GM12891 (cell line): ENCODE data around the gene ASTN2.
A peak's percentile ranks its signal among the peaks of the same experiment; 100 is the strongest.

Experiments
- DNase-seq: peaks from one replicate; pipeline ENCODE4 v3.0.0; 2011; ENCODE audit warnings: low spot score; ENCODE audit not compliant: insufficient read length
- FAIRE-seq: peaks from 2 replicates; lab custom pipeline; 2011; peaks lifted over from hg19 to GRCh38; lab: Jason Lieb, UNC
- PAX5 ChIP-seq: IDR thresholded peaks from 2 replicates; pipeline ENCODE4 v1.6.1; 2011; ENCODE audit warnings: low read length, moderate library complexity, mild to moderate bottlenecking; ENCODE audit not compliant: insufficient read depth, severe bottlenecking
- POLR2A ChIP-seq: IDR thresholded peaks from 2 replicates; pipeline ENCODE4 v1.6.1; 2011; ENCODE audit warnings: low read depth, low read length, control low read depth
- POLR2AphosphoS5 ChIP-seq: IDR thresholded peaks from 2 replicates; pipeline ENCODE4 v1.6.1; 2011; ENCODE audit warnings: low read depth, low read length, control low read depth
- POU2F2 ChIP-seq: IDR thresholded peaks from 2 replicates; pipeline ENCODE4 v1.6.1; 2011; ENCODE audit warnings: low read depth, mild to moderate bottlenecking, control low read depth, low read length, moderate library complexity
- SPI1 ChIP-seq: IDR thresholded peaks from 2 replicates; pipeline ENCODE4 v1.6.1; 2011; ENCODE audit warnings: low read depth, low read length, control low read depth
- TAF1 ChIP-seq: IDR thresholded peaks from 2 replicates; pipeline ENCODE4 v1.6.1; 2011; ENCODE audit warnings: low read depth, low read length, control low read depth

ASTN2 gene

GRCh38 chr9:116391306-116391900, 1023.5 kb downstream of the ASTN2 start:
- FAIRE-seq (no peak), DNase-seq (no peak)
- TF ChIP-seq POLR2A (no peak), SPI1 (no peak), TAF1 (no peak), POLR2AphosphoS5 (no peak), PAX5 (no peak), POU2F2 (no peak)

DNA sequence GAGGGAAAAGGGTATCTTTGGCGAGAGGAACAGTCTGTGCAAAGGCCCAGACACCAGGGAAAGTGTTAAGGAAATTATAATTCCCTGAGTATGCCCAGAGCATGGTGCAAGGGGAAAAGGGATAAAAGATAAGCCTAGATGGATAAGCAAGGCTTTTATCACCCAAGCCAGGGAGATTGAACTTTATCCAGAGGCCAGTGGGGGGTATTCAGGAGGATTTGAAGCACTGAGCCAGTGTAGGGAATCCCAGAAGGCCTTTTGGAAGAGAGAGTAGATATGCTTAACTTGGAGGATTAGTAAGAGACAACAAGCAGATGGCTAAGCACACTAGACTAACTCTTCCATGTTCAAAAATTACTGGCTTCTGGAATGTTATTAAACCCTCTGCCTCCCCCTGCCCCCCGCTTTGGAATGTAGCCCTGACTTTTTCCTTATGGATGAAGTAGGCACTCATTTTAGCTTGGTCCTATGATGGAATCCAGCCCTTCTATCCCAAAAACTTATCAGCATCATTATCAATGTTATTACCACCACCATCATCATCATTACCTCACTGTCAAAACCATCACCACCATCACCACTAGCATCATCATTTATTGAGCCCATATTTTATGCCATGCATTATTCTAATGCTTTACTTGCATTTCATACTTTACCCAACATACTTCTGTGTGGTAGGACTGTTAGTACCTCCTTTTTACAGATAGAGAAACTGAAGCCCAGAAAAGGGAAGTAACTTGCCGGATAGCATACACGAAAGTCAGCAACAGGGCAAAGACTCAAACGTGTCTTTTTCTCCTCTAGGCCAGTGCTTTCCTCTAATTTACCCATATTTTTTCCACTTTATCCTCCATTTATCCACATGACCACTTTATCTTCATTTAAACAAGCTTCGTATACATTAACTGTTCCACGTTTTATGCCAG, 1024.3 kb downstream of the ASTN2 start:
- no peak for TF ChIP-seq SPI1
- no peak for DNase-seq
- no peak for FAIRE-seq

GRCh38 chr9:116389541-116390302, 1025.1 kb downstream of the ASTN2 start:
- DNase-seq (no peak), FAIRE-seq (no peak)
- no peak for TF ChIP-seq POLR2A
- no peak for TF ChIP-seq PAX5
- TF ChIP-seq SPI1 = no peak
- TF ChIP-seq TAF1 = no peak
- TF ChIP-seq POLR2AphosphoS5 = no peak
- no peak for TF ChIP-seq POU2F2

GRCh38 chr9:116387934-116388698, 1026.7 kb downstream of the ASTN2 start:
- TF ChIP-seq TAF1 (no peak), POLR2AphosphoS5 (no peak), SPI1 (no peak), POLR2A (no peak), PAX5 (no peak), POU2F2 (no peak)
- FAIRE-seq (no peak), DNase-seq (no peak)

DNA sequence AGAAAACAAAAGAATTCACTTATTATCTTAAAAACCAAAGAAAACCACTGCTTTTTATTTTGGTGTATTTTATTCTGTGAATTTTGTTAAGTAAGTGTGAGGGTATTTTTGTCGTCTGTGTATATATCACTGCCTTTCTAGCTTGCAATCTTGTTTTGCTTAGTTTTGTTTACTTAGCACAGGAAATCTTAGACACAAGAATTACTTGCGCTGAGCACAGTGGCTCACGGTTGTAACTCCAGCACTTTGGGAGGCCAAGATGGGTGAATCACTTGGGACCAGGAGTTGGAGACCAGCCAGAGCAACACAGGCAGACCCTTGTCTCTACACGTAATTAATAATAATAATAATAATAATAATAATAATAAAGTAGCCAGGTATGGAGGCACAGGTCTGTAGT, 1030.9 kb downstream of the ASTN2 start:
- DNase-seq (no peak), FAIRE-seq (no peak)
- TF ChIP-seq POLR2A (no peak), SPI1 (no peak), POU2F2 (no peak), PAX5 (no peak), POLR2AphosphoS5 (no peak), TAF1 (no peak)

DNA sequence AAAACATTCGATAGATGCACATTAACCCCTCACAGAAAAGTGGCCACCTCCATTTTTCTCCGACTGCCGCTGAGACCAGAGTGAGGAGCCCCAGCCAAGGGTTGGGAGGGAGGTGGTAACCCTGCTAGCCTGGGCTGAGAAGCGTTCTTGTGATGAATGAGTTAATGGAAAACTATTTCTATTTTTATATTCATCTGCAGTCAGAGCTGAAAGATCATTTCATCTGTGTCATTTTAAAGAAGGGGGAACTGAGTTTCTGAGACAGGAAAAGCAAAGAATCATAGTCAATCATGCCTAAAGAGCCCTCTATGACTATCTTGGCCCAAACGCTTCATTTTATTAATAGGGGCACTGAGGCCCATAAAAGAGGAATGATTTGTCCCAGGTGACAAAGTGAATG, 1031.7 kb downstream of the ASTN2 start:
- DNase-seq (no peak), FAIRE-seq (no peak)
- no peak for TF ChIP-seq PAX5
- TF ChIP-seq SPI1 = peak; percentile 34; the same call in 1 of the 2 replicates

DNA sequence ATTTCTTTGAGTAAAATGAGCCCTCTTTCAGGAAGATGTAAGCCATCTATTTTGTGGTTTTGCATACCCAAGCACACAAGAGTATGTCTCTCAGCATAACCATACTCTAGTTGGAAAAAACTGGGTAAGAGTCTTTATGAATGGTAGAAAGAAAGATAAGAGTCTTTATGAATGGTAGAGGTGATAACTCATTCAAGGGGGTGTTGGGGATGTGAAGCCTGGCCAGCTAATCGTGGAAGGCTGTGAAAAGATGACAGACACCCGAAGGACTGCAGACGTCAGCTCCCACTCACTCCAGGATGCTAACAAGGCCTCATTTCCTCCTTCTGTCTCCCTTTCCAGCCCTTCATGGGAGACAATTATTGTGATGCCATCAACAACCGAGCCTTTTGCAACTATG, 1032.8 kb downstream of the ASTN2 start:
- FAIRE-seq (no peak), DNase-seq (no peak)
- no peak for TF ChIP-seq POLR2A
- no peak for TF ChIP-seq TAF1
- no peak for TF ChIP-seq POU2F2
- TF ChIP-seq PAX5 = no peak
- TF ChIP-seq POLR2AphosphoS5 = no peak
- TF ChIP-seq SPI1 = no peak

DNA sequence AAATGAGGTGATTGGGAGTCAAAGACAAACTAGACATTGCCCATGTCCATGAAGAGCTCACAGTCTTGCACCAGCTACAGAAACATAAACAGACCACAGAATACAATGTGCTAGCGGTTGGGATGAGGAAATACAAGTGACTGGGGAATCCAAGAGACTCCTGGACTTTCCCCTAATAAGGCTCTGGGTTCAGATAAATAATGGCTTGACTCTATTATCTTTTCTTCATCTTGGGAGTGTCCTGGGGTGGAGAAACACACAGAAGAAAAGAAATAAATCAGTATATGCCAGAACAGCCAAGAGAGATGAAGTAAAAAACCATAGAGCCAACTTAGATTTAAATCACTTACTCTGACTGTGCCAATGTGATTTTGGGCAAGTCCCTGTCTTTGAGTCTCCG, 1033.5 kb downstream of the ASTN2 start:
- FAIRE-seq = no peak
- TF ChIP-seq SPI1 = no peak
- TF ChIP-seq TAF1 = no peak
- no peak for TF ChIP-seq PAX5
- no peak for TF ChIP-seq POLR2AphosphoS5
- DNase-seq = no peak

GRCh38 chr9:116380496-116380995, 1034.3 kb downstream of the ASTN2 start:
- DNase-seq (no peak), FAIRE-seq (no peak)
- TF ChIP-seq POU2F2 (peak; percentile 38; the same call in 1 of the 2 replicates), SPI1 (no peak)
